NAMALWA (cell line): ENCODE measurements around the gene TLE3.

Experiments
- DNase-seq: peaks from one replicate; pipeline ENCODE4 v3.0.0-alpha.2; 2015; ENCODE audit warnings: low spot score

Gene TLE3

GRCh38 chr15:70027518-70027917, 70.2 kb downstream of the TLE3 start:
- no peak for DNase-seq

GRCh38 chr15:70026991-70027390, 70.7 kb downstream of the TLE3 start:
- DNase-seq: no peak

- no peak for DNase-seq
These were observed 72.1 kb downstream of the TLE3 start for GRCh38 chr15:70025413-70026296.

GRCh38 chr15:70024521-70024920, 73.2 kb downstream of the TLE3 start:
- DNase-seq: no peak

GRCh38 chr15:70023769-70024491, 73.8 kb downstream of the TLE3 start:
- no peak for DNase-seq

- DNase-seq: peak; percentile 49
These were observed 74.5 kb downstream of the TLE3 start for GRCh38 chr15:70023064-70023768.

GRCh38 chr15:70020229-70020628, 77.5 kb downstream of the TLE3 start:
- DNase-seq: no peak

- DNase-seq: peak; percentile 16
These were observed 78.8 kb downstream of the TLE3 start for GRCh38 chr15:70018646-70019600.

- DNase-seq: no peak
These were observed 79.9 kb downstream of the TLE3 start for GRCh38 chr15:70017801-70018200.

- DNase-seq: no peak
These were observed 80.7 kb downstream of the TLE3 start for GRCh38 chr15:70017025-70017424.

- peak; percentile 21 for DNase-seq
These were observed 81.2 kb downstream of the TLE3 start for GRCh38 chr15:70016511-70016994.

GRCh38 chr15:70014860-70015490, 82.7 kb downstream of the TLE3 start:
- peak; percentile 49 for DNase-seq

- DNase-seq: no peak
These were observed 83.4 kb downstream of the TLE3 start for GRCh38 chr15:70014331-70014730.

- no peak for DNase-seq
These were observed 83.9 kb downstream of the TLE3 start for GRCh38 chr15:70013656-70014313.

- no peak for DNase-seq
These were observed 84.8 kb downstream of the TLE3 start for GRCh38 chr15:70012895-70013294.

GRCh38 chr15:70008697-70009290, 88.9 kb downstream of the TLE3 start:
- DNase-seq: no peak

- no peak for DNase-seq
These were observed 91.2 kb downstream of the TLE3 start for GRCh38 chr15:70006259-70007147.

GRCh38 chr15:70004826-70005225, 92.9 kb downstream of the TLE3 start:
- DNase-seq: no peak

- DNase-seq: no peak
These were observed 94.8 kb downstream of the TLE3 start for GRCh38 chr15:70002897-70003296.
